ENCODE results near the gene NTRK2.

DNA sequence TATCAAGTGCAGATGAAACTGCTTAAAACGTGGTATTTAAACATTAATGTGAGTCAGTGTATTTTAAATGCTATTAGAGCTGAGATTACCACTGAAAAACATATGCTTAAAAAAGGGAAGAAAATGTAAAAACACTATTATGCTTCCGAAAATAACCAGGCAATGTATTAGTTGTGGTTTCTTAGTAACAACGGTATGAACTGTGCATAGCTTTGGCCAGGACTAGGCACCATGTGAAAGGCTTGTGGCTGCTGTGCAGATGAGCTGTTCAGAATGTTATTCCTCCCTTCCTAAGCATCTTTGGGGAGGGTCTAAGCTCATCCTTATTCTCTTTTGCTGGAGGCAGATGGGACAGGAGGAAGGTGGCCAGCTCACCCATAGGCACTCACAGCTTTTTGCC is 84.9 kb downstream of the NTRK2 start:
- TF ChIP-seq, protein P1, sequence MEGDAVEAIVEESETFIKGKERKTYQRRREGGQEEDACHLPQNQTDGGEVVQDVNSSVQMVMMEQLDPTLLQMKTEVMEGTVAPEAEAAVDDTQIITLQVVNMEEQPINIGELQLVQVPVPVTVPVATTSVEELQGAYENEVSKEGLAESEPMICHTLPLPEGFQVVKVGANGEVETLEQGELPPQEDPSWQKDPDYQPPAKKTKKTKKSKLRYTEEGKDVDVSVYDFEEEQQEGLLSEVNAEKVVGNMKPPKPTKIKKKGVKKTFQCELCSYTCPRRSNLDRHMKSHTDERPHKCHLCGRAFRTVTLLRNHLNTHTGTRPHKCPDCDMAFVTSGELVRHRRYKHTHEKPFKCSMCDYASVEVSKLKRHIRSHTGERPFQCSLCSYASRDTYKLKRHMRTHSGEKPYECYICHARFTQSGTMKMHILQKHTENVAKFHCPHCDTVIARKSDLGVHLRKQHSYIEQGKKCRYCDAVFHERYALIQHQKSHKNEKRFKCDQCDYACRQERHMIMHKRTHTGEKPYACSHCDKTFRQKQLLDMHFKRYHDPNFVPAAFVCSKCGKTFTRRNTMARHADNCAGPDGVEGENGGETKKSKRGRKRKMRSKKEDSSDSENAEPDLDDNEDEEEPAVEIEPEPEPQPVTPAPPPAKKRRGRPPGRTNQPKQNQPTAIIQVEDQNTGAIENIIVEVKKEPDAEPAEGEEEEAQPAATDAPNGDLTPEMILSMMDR (IDR thresholded peaks at IDR 0.05; ENCODE audit: poor library complexity) = no peak
- no peak for TF ChIP-seq EZH2 (IDR thresholded peaks at IDR 0.05; ENCODE audit: borderline replicate concordance)
- no peak for TF ChIP-seq EZH2phosphoT487 (IDR thresholded peaks at IDR 0.05; ENCODE audit: low read depth, severe bottlenecking, unreplicated experiment)

Data from hepatocyte (in vitro differentiated cells).